Measurements from ENCODE around the gene PARD3B.

GRCh38 chr2:205665791-205666190, 1120.5 kb downstream of the PARD3B start:
- no peak for TF ChIP-seq CTCF (IDR thresholded peaks at IDR 0.05)
- no peak for TF ChIP-seq POLR2A (IDR thresholded peaks at IDR 0.05)
